GM21381 (cell line): ENCODE results near the gene SLC7A1.

ENCODE experiments used
- ATAC-seq: cut with Tn5 transposase; IDR thresholded peaks from one replicate; pipeline ENCODE4 v1.9.1; 2021; ENCODE audit warnings: mild to moderate bottlenecking, moderate library complexity; ENCODE audit not compliant: unreplicated experiment

SLC7A1 gene

GRCh38 chr13:29513002-29513980 is 82.2 kb downstream of the SLC7A1 start:
- ATAC-seq = no peak

- ATAC-seq = no peak
These were observed 83.5 kb downstream of the SLC7A1 start for GRCh38 chr13:29511980-29512379.

DNA sequence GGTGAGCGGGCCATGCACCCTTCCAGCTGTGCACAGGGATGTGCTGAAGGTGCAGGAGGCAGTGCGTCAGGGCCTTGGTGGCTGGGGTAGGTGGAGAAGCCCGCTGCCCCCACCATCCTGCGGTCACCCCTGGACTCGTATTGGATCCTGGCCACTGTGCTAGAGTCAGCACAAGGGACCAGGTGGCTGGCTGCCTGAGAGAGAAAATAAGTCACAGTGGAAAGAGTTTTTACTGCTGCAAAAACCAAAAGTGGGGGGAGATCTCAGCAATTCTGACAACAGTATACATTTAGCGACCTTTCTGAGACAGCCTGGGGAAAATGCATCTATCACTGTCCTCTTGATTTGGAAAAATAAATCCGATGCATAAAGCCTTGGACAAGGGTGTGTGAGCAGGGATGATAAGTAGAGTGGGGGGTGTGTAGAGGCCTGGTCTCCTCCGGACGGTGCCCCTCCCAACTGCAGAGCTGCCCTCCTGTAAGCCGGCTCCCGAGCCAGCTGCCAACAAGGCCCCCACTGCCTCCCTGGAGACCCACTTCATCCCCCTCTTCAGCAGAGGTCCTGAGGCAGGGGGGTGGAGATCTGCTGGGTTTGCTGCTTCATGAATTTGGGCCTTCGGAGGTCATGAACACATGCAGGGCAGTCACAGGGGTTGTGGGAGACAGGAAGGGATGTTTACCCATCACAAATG is 84.2 kb downstream of the SLC7A1 start:
- no peak for ATAC-seq

DNA sequence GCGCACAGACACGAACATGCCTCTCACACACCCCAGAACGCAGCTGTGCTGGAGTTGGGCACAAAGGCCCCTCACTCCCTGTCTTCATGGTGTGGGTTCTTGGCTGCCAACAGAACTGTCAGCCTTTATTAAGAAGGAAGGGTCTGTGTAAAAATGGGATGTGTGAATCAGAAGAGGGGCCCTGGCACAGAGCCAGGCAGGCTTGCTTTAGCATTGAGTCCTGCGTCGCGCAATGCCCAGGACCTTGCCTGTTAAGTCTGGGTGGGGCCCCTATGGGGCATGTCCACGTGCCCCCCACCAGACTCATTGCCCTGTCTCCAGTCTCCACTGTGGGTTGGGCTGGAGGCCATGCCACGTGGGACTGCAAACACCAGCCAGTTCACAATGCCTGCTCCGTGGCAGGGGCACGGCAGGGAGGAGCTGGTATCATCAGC is 84.8 kb downstream of the SLC7A1 start:
- ATAC-seq = no peak

DNA sequence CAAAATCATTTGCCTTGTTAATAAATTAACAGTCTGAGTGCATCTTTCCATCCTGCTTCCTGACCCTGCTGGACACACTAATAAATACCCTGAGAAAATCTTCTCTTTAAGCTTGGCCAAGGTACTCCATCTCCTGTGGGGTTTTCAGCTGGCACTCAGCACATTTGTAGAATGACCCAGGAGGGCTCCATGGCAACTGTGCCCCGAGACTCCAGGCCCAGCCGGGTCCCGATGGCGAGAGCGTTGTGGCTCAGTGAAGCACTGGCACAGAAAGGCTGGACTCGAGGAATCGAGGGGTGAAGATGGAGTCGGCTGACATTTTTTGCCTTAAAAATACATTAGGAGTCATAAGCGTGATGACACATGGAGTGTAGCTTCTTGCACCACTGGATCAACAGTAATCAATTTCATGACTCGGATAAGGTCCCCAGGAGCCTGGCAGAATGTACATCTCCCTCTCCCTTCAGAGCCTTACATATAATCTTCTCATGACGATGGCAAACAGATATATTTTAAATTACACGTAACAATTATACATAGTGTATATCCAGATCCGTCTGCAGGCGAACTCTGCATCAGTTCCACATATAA is 85.4 kb downstream of the SLC7A1 start:
- ATAC-seq = no peak

GRCh38 chr13:29508876-29509252 is 86.6 kb downstream of the SLC7A1 start:
- ATAC-seq = no peak

- peak; percentile 70 for ATAC-seq
These were observed 87.2 kb downstream of the SLC7A1 start for GRCh38 chr13:29508130-29508875.

DNA sequence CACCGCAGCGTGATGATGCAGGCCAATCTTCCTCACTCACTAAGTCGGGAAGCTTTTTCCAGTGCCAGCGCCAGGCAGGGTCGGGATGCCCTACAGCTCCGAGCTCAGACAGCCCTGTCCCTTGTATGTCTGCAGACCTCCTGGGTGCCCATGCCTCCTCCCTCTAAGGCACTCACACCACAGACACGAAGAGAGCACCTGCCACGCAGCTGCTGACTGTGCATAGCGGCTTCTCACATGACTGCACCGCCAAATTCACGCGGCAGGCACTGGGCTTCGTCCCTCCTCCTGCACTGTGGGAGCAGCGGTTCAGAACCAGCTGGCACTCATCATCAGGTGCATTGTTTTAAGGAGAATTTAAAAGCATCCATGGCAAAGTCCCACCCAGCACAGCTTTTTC is 88.1 kb downstream of the SLC7A1 start:
- no peak for ATAC-seq

DNA sequence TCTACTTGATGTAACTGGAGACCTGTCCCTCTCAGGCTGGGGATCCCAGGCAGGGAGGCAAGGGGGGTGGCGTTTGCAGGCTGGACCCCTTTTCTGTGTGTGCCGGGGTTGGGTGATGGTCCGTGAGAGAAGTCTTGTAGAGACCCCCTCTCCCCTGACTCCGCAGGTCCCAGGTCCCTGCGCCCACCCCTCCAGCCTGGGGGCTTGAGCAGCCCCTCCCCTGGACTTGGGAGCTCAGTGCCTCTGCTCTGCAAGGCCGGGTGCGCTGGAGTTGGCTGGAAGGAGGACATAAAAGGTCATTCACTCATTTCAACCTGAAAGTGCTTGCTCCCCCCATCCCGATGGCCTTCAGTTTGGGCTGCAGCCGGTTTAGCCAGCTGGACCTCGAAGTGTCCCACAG is 89.5 kb downstream of the SLC7A1 start:
- ATAC-seq = no peak

DNA sequence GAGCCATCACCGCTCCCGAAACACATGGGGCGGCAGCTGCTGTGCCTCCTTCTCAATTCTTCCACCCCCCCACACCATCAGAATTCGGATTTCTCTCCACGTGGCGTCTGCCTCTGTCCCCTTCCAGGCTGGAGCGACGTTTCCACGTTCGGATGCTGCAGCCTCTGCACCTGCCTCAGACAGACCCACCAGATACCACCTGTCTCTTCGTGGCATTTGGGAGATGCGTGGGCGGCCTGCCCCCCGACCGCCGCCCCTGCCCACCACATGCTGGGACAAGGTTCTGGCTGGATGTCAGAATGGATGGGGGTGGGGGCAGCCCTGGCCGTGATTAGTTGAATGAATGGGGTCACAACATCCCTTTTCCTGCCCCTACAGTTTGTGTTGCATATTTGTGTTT is 90.0 kb downstream of the SLC7A1 start:
- ATAC-seq = no peak

DNA sequence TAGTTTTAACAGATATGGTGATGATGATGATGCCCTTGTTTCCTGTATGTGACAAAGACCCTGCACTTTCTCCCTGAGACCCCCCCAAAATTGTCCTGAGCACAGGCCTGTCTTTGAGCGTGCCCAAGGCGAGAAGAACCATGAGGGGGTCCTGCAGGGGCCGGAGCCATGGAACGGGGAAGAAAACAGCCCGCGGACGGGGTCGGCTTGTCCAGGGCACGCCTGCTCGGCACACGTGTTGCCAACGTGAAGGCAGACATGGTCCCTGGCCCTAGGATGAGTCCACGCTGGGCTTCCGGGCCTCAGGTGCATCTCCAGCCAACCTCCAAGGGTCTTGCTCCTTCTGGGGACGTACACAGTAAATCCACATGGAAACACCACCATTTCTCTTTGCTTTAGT is 90.8 kb downstream of the SLC7A1 start:
- ATAC-seq = no peak

DNA sequence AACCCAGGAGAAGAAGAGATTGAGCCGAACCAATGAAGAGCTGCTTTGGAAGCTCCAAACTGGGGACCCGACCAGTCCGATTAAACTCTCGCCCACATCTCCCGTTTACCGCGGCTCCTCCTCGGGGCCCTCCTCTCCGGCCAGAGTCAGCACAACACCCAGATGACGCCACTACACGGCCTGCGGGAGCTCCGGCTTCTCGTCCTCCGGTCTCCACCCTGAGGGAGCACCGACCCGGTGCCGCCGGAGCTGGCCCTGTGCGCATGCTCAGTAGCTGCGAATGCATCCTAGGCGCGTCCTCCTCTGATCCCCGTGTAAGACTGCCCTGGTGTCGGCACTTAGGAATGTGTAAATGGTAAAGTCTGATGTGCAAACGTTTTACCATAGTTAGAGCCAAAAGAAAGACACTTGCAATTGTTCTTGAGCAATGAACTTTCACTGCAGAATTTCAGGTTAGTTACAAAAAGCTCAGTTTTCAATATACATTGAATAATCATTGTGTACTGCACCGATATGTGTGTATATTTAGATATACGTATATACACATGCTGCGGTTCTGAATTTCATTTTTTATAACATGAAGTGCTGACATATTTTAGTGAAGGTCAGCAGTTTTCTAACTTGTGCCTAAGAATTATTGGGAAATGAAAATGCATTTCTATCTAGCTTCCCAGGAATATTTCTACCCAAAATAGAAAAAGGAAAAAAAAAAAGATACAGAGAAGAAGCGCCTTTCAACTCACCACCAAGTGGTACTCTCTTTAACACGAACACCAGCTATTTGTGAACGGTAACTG is 92.2 kb downstream of the SLC7A1 start:
- no peak for ATAC-seq

DNA sequence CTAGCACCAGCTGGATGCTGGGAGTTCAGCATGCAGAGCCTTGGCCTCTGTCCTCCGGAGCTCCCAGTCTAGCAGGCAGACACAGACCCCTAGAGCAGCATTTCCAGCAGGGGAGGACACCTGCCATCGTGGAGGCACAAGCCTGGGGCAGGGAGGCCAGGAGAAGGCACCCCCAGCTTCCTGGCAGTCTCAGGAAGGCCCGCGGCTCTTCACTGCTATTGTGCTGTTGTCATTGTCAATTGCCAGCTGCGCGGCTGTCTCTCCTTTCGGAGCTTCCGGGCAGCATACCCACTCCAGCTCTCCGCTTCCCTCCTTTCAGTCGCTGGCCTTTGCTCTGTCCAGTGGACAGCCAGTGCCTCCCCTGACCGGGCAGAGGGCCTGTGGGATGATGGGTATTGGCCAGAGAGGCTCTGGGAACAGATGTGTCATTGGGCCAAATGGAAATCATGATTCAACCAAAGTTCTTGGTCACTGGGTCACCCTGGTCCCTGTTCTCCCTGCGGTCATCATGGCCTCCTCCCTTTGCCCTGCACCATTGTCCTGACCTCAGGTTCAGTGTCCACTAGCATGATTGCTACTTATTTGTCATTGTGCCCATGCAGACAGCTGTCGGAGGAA is 93.0 kb downstream of the SLC7A1 start:
- ATAC-seq = no peak

GRCh38 chr13:29501674-29502073 is 93.8 kb downstream of the SLC7A1 start:
- no peak for ATAC-seq

DNA sequence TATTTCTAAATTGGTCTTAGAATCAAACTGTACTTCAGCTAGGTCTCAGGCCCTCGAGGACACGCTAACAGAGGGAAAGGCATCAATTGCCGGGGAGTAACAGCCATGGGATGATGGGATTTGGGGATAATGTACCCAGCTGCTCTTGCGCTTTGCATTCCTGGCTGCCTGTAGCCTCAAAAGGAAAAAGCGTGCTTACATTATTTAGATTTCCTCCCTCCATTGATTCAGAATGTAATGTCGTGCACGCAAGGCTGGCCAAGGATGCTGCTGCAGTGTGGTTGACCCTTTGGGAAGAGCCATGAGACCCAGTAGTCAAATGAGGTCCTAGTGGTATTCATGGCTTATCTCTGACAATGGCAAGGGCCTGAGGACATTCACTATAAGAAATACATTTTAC is 95.1 kb downstream of the SLC7A1 start:
- ATAC-seq = no peak

DNA sequence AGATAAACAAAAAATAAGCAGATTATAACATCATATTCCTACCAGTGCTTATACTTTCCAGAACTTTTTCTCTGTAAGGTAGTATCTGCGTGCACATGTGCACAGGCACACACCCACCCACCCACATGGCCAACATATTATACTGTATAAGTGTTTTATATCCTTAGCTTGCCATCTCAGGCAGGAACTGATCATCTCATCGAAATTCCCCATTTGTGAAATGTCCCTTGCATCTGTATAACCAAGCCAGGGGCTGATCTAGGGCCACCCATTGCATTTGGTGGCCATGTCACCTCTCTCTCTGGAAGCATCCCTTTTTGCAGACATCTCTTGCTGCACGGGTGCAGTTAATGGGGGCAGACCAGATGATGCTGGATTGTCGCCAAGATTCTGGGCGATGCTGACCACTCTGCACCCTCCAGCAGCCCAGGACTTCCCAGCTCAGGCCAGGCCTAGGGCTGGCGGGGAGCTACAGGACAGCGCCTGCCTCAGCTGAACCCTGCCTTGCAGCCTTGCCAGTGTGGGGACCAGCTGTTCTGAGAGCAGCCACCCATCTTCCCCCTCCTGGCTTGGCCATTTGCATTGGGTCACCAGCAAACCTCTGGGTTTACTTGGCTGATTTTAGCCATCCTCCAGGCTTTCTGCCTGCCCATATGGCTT is 95.9 kb downstream of the SLC7A1 start:
- no peak for ATAC-seq

DNA sequence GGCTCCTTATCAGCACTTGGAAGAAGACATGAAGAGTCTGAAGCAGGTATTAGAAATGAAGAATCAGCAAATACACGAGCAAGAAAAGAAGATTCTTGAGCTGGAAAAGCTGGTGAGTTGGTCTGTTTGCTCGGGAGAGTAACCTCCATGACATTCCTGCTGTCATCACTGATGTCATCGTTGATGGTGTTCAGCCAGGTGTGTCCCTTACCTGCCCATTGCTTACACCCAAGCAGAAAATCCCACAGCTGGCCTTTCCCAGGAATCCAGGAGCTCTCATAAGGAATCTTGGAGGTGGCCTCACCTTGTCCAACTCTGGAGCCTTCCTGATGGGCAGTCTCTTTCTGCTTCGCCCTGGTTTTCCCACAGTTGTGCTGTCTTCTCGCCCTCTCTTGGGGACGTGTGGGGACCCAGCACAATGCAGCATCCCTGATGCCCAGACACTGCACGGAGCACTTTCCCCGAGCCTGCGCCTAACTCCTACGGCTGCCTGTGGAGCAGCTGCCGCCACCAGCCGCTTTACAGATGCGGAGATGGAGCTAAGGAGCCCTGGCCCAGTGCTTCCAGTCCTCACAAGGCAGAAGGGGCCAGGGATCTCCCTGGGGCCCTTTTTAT is 97.0 kb downstream of the SLC7A1 start:
- no peak for ATAC-seq

GRCh38 chr13:29497137-29497654 is 98.3 kb downstream of the SLC7A1 start:
- no peak for ATAC-seq
